Kidney epithelial cell (primary cell): ENCODE measurements around the gene NRP2. TPM values are rescaled to one million over a fixed set of nuclear protein-coding genes. Genes with fewer than 3 reads are reported as not detected.

Experiments used
- DNase-seq: peaks from one replicate; pipeline ENCODE4 v3.0.0-alpha.2; 2010; ENCODE audit warnings: low read depth
- H3K27me3 ChIP-seq: 2 replicates; pipeline ENCODE4 v1.6.0; 2011; ENCODE audit warnings: low read length; ENCODE audit not compliant: control insufficient read depth, insufficient read depth
- H3K36me3 ChIP-seq: 2 replicates; pipeline ENCODE4 v1.5.1; 2011; ENCODE audit warnings: low read length; ENCODE audit not compliant: control insufficient read depth, insufficient read depth
- H3K4me3 ChIP-seq: 2 replicates; pipeline ENCODE4 v1.5.1; 2011; ENCODE audit warnings: low read depth, mild to moderate bottlenecking, control low read depth, low read length
- CTCF ChIP-seq: IDR thresholded peaks from 2 replicates; pipeline ENCODE4 v1.5.1; 2011; ENCODE audit warnings: mild to moderate bottlenecking, moderate library complexity, low read length, control low read depth, inconsistent platforms; ENCODE audit not compliant: insufficient read depth, poor library complexity, severe bottlenecking
- total RNA-seq: library from RNA; depleted of rRNA; stranded (reverse); fragments of >200 nt; gene quantifications from 2 replicates; pipeline ENCODE4 v1.2.3, GENCODE V29; 2015

Gene NRP2
- total RNA-seq, 1 donor from 2014 or later = 78.6 TPM

DNA sequence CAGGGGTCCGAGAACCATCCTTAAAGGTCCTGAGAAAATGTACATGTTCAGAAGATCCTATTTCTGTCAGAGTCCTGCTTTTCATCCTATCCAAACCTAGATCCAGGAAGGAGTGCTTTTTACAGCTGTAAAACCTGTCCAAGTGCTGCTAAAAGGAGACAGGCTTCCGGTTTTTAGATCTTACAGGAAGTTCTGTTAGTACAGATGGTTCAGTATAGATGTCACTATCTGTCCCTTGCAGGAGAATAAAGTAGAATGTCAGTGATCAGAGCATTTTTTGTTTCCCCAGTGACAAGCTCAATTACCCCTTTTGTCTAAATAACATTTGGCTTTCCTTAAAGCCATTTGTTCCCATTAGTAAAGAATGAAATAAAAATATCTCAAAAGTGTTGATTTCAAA lies 98.3 kb downstream of the NRP2 start:
- no peak for TF ChIP-seq CTCF
- no peak for DNase-seq
- Histone ChIP-seq H3K36me3 (no peaks in the 10 kb centered on the region), H3K4me3 (no peak overlapping the region), H3K27me3 (no peaks in the 10 kb centered on the region)

GRCh38 chr2:205781244-205781931 lies 99.1 kb downstream of the NRP2 start:
- no peak for TF ChIP-seq CTCF
- no peak for DNase-seq
- Histone ChIP-seq H3K4me3 (no peak overlapping the region), H3K27me3 (no peaks in the 10 kb centered on the region), H3K36me3 (no peaks in the 10 kb centered on the region)

DNA sequence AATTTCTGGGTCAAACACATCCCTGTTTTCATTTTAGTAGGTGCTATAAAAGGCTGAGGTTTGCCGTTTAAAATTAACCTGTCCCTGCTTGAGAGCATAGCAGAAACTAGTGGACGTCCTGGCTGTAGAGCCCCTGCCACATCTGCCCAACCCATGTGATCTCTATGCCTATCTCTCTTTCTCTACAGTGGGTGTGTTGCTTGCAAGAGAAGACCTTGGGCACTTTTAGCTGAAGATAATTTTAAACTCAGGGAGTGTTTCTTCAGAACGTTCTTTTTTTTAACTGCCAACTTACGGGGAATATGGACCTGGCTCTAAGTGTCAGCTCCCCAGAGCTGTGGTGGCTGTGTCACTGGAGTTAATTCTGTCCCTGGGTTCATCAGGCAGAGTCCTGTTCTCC lies 100.6 kb downstream of the NRP2 start:
- no peak for TF ChIP-seq CTCF
- H3K36me3 ChIP-seq = no peaks in the 10 kb centered on the region
- no peak for DNase-seq

DNA sequence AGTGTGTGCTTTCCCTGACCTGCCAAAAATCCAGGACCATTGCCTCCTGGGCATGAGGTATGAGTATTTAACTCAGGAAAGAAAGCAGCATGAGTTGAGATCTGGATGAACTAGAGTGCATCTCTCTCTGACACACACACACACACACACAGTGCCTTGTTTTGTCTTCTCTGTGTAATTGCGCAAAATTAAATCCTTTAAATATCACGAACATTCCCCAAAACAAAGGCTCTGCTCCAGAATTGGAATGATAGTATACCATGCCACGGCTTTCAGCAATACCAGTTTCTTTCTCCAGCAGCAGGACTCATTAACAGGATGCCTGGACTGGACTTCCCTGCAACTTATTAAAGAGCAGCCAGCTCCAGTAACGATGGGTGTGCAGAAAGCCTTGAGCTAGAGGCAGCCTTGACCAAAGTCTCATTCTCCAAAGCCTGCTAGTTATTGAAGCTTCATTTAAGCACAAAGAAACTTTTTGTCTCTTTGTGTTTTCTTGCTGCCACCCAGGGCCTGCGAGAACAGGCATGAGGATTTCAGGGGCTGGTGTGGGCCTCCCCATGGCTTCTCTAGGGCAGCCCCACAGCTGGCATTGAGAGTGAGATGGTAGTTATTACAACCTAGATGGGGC lies 101.7 kb downstream of the NRP2 start:
- no peak for TF ChIP-seq CTCF
- Histone ChIP-seq H3K36me3 (no peaks in the 10 kb centered on the region), H3K27me3 (no peaks in the 10 kb centered on the region), H3K4me3 (no peak overlapping the region)
- no peak for DNase-seq

More for the DNA sequence above, 100.6 kb downstream of the NRP2 start:
- Histone ChIP-seq H3K27me3 (no peaks in the 10 kb centered on the region), H3K4me3 (no peak overlapping the region)

DNA sequence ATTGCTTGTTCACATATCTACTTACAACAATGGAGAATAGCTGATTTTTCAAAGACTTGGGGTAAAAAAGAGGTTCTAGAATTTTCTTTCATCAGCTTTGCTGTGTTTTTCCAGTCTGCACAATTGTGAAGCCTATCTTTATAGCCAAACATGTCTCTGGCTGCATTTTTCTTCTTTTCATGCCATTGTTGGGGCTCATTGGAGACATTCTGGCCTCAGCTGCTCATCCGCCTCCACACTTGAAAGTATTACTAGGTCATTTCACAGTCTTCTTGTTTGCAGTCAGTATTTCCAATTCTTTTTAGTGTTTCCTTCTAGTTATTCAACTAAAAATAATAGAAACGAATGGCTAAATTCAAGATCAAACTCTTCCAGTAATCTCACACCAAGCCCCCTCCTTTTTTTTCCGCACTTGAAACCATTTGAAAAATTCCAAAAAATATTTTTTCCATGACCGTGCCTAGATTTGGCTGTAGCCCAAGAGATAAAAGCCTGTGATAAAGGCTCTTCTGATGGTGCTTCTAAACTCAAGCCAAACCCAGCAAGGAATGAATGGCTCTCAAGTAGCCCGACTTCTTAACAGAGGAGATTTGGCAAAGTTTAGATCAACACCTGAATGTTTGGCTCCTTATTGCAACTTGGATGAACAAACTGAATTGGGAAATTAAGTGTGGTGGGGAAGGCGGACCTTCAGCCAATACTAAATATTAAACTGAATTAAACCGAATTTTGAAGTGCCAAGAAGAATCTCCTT lies 103.4 kb downstream of the NRP2 start:
- Histone ChIP-seq H3K36me3 (no peaks in the 10 kb centered on the region), H3K4me3 (no peak overlapping the region), H3K27me3 (no peaks in the 10 kb centered on the region)
- DNase-seq = no peak
- no peak for TF ChIP-seq CTCF

DNA sequence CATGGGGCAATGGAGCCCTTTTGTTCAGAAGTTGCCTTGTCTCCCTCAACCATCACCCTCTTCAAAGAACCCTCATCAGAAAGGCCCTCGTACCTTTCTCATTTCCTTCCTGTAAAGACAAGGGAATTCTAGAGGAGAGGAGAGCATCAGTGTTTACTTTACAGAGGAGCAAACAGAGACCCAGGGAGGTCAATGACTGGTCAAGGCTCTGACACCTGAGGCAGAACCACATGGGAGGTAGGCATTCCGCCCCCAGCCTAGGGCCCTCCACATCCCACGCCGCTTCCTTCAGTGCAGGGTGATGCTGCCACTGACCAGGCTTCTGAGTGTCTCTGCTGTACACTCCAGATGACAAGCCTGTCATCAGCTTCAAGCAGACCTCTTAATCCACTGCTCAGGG lies 104.7 kb downstream of the NRP2 start:
- no peak for DNase-seq
- H3K36me3 ChIP-seq = no peaks in the 10 kb centered on the region
- no peak overlapping the region for H3K4me3 ChIP-seq
- no peak for TF ChIP-seq CTCF
- no peaks in the 10 kb centered on the region for H3K27me3 ChIP-seq
